SK-N-SH (cell line): ENCODE measurements around the gene OR52A1. TPM values are rescaled to one million over a fixed set of nuclear protein-coding genes. Genes with fewer than 3 reads are reported as not detected.
A peak's percentile ranks its signal among the peaks of the same experiment; 100 is the strongest.

ENCODE experiments used
- CTCF ChIA-PET: fragments of 300-600, 350-600 bp; formaldehyde crosslinking; extraction: SDS; loops from one replicate; lab custom pipeline; 2021; lab: Yijun Ruan, JAX
- POLR2A ChIA-PET: fragments of 350-600 bp; sonication (Branson Sonifier 250); formaldehyde crosslinking; extraction: SDS; loops from one replicate; lab custom pipeline; 2020; ENCODE audit warnings: antibody characterized with exemption, inconsistent platforms; lab: Yijun Ruan, JAX
- DNase-seq: peaks from one replicate; pipeline ENCODE4 v3.0.0; 2012
- H2AFZ ChIP-seq: fragments of 200-600 bp; sonication (generic); 2 replicates; pipeline ENCODE4 v1.8.1; 2016; ENCODE audit warnings: antibody characterized with exemption, mild to moderate bottlenecking, low read depth
- H3F3A ChIP-seq: fragments of 200-600 bp; sonication (generic); replicated peaks from 2 replicates; pipeline ENCODE3; 2016; ENCODE audit warnings: antibody characterized with exemption, mild to moderate bottlenecking; ENCODE audit not compliant: insufficient read depth
- H3K27ac ChIP-seq, 2 experiments: fragments of 200-500 bp in 1 of 2; fragments of 200-600 bp in 1 of 2; sonication (Bioruptor generic) in 1 of 2; sonication (generic), shearing (Covaris generic) in 1 of 2; 2 replicates each; pipeline versions ENCODE4 v1.5.1 to v1.6.1; 2014 to 2016; ENCODE audit warnings: low read depth in 2 of 2, inconsistent platforms in 1 of 2, low read length in 1 of 2, mild to moderate bottlenecking in 1 of 2, mixed read lengths in 1 of 2
- H3K27me3 ChIP-seq: fragments of 200-600 bp; sonication (generic), shearing (Covaris generic); 2 replicates; pipeline ENCODE4 v1.6.1; 2016; ENCODE audit warnings: mixed run types; ENCODE audit not compliant: insufficient read depth
- H3K36me3 ChIP-seq, 2 experiments: fragments of 200-500 bp in 1 of 2; fragments of 200-600 bp in 1 of 2; sonication (Bioruptor generic) in 1 of 2; sonication (generic) in 1 of 2; replicated peaks in 1 of 2; 2 replicates each; pipeline versions ENCODE3 to v1.5.1; 2014 to 2016; ENCODE audit warnings: low read length in 1 of 2, mild to moderate bottlenecking in 1 of 2; ENCODE audit not compliant: insufficient read depth in 2 of 2, control insufficient read depth in 1 of 2
- H3K4me1 ChIP-seq, 2 experiments: fragments of 200-500 bp in 1 of 2; fragments of 200-600 bp in 1 of 2; sonication (Bioruptor generic) in 1 of 2; sonication (generic), shearing (Covaris generic) in 1 of 2; 2 replicates each; pipeline versions ENCODE4 v1.5.1 to v1.6.1; 2014 to 2016; ENCODE audit warnings: low read depth in 1 of 2, low read length in 1 of 2, mixed run types in 1 of 2; ENCODE audit not compliant: insufficient read depth in 2 of 2, control insufficient read depth in 1 of 2
- H3K4me2 ChIP-seq: fragments of 200-600 bp; sonication (generic), shearing (Covaris generic); 2 replicates; pipeline ENCODE4 v1.6.1; 2017; ENCODE audit warnings: mixed run types
- H3K4me3 ChIP-seq, 2 experiments: fragments of 200-500 bp in 1 of 2; fragments of 200-600 bp in 1 of 2; sonication (Bioruptor generic) in 1 of 2; sonication (generic), shearing (Covaris generic) in 1 of 2; 2 replicates each; pipeline versions ENCODE4 v1.5.1 to v1.8.1; 2014 to 2016; ENCODE audit warnings: low read depth in 2 of 2, inconsistent platforms in 1 of 2, low read length in 1 of 2, mild to moderate bottlenecking in 1 of 2, mixed read lengths in 1 of 2, moderate library complexity in 1 of 2
- H3K79me2 ChIP-seq: fragments of 200-600 bp; sonication (generic); 2 replicates; pipeline ENCODE4 v1.8.1; 2017; ENCODE audit warnings: mild to moderate bottlenecking; ENCODE audit not compliant: insufficient read depth
- H3K9ac ChIP-seq: fragments of 200-600 bp; sonication (generic); 2 replicates; pipeline ENCODE4 v1.6.1; 2017; ENCODE audit warnings: mixed run types
- H3K9me2 ChIP-seq: fragments of 200-600 bp; sonication (generic); 2 replicates; pipeline ENCODE4 v1.6.1; 2017; ENCODE audit warnings: mixed run types
- H3K9me3 ChIP-seq: fragments of 200-600 bp; sonication (generic); 2 replicates; pipeline ENCODE4 v1.6.1; 2017; ENCODE audit warnings: mixed run types, mild to moderate bottlenecking, moderate library complexity
- H4K20me1 ChIP-seq: fragments of 200-600 bp; sonication (generic); 2 replicates; pipeline ENCODE4 v1.6.1; 2017; ENCODE audit warnings: mild to moderate bottlenecking, mixed run types; ENCODE audit not compliant: insufficient read depth
- ELF1 ChIP-seq: IDR thresholded peaks from 2 replicates; pipeline ENCODE4 v1.4.0; 2012
- EP300 ChIP-seq, 2 experiments: IDR thresholded peaks; 2 replicates each; pipeline versions ENCODE4 v1.4.0 to v1.6.1; 2012; ENCODE audit warnings: borderline replicate concordance in 1 of 2, low read depth in 1 of 2, low read length in 1 of 2
- FOXJ3 ChIP-seq: sonication (generic); formaldehyde crosslinking; IDR thresholded peaks from 2 replicates; pipeline ENCODE4 v1.5.1; 2020; ENCODE audit warnings: mild to moderate bottlenecking, missing genetic modification reagents
- FOXM1 ChIP-seq: IDR thresholded peaks from 2 replicates; pipeline ENCODE4 v1.4.0; 2012; ENCODE audit warnings: low read depth, mild to moderate bottlenecking
- GABPA ChIP-seq: IDR thresholded peaks from 2 replicates; pipeline ENCODE4 v1.4.0; 2012; ENCODE audit warnings: low read depth, mild to moderate bottlenecking
- GATA2 ChIP-seq: sonication (generic); formaldehyde crosslinking; IDR thresholded peaks from 2 replicates; pipeline ENCODE4 v1.5.0; 2020; ENCODE audit warnings: mild to moderate bottlenecking, missing genetic modification reagents
- JUND ChIP-seq: IDR thresholded peaks from 2 replicates; pipeline ENCODE4 v1.4.0; 2012
- MEF2A ChIP-seq: IDR thresholded peaks from 2 replicates; pipeline ENCODE4 v1.4.0; 2012; ENCODE audit warnings: low read depth, borderline replicate concordance
- NFIC ChIP-seq: IDR thresholded peaks from 2 replicates; pipeline ENCODE4 v1.4.0; 2012; ENCODE audit warnings: borderline replicate concordance
- NRF1 ChIP-seq: IDR thresholded peaks from 2 replicates; pipeline ENCODE4 v1.6.1; 2012; ENCODE audit warnings: low read depth, mild to moderate bottlenecking, low read length
- POLR2AphosphoS5 ChIP-seq: IDR thresholded peaks from 2 replicates; pipeline ENCODE4 v1.6.1; 2012; ENCODE audit warnings: low read depth, low read length
- RAD21 ChIP-seq: IDR thresholded peaks from 2 replicates; pipeline ENCODE4 v1.6.1; 2012; ENCODE audit warnings: mild to moderate bottlenecking, low read length
- RXRA ChIP-seq: IDR thresholded peaks from 2 replicates; pipeline ENCODE4 v1.4.0; 2012; ENCODE audit warnings: low read depth, mild to moderate bottlenecking, borderline replicate concordance
- SMC3 ChIP-seq: IDR thresholded peaks from 2 replicates; pipeline ENCODE4 v1.6.1; 2012; ENCODE audit warnings: low read depth, low read length, improper control_type of control experiment
- TAF1 ChIP-seq: IDR thresholded peaks from 2 replicates; pipeline ENCODE4 v1.6.1; 2012; ENCODE audit warnings: low read depth, mild to moderate bottlenecking, low read length, moderate library complexity, borderline replicate concordance
- TEAD4 ChIP-seq: IDR thresholded peaks from 2 replicates; pipeline ENCODE4 v1.4.0; 2012; ENCODE audit warnings: mild to moderate bottlenecking, borderline replicate concordance; ENCODE audit not compliant: insufficient read depth
- YY1 ChIP-seq: IDR thresholded peaks from 2 replicates; pipeline ENCODE4 v1.4.0; 2012; ENCODE audit warnings: low read depth, mild to moderate bottlenecking
- WGBS: methylation state at CpG from one replicate; pipeline ENCODE4 v1.1.6; 2017; ENCODE audit warnings: low lambda C conversion rate; 5-methylcytosine and 5-hydroxymethylcytosine counted together
- polyA plus RNA-seq, 3 experiments: library from polyadenylated mRNA; depleted of rRNA; stranded (reverse); fragments of >200 nt; gene quantifications; 2 replicates each; pipeline ENCODE4 v1.2.3, GENCODE V29; 2012
- TF ChIP-seq, protein P1 (sequence below): IDR thresholded peaks from 2 replicates; pipeline ENCODE4 v1.4.0; 2012; ENCODE audit warnings: low read depth, borderline replicate concordance
- TF ChIP-seq, protein P2 (sequence below): IDR thresholded peaks from 2 replicates; pipeline ENCODE4; 2012
- TF ChIP-seq, protein P3 (sequence below): fragments of 150-350 bp; IDR thresholded peaks from 2 replicates; pipeline ENCODE4 v1.6.1; 2016; ENCODE audit warnings: mild to moderate bottlenecking, low read depth, low read length
- TF ChIP-seq, protein P4 (sequence below): IDR thresholded peaks from 2 replicates; pipeline ENCODE4 v1.4.0; 2012; ENCODE audit warnings: low read depth, borderline replicate concordance
- TF ChIP-seq, protein P5 (sequence below): fragments of 200-600 bp; sonication (generic); IDR thresholded peaks from 2 replicates; pipeline ENCODE4 v1.6.1; 2017; ENCODE audit warnings: antibody characterized with exemption, mild to moderate bottlenecking, moderate library complexity

OR52A1 gene
- polyA plus RNA-seq, 1 of the 3 experiments (the other 2 are of a cell fraction) = not detected

DNA sequence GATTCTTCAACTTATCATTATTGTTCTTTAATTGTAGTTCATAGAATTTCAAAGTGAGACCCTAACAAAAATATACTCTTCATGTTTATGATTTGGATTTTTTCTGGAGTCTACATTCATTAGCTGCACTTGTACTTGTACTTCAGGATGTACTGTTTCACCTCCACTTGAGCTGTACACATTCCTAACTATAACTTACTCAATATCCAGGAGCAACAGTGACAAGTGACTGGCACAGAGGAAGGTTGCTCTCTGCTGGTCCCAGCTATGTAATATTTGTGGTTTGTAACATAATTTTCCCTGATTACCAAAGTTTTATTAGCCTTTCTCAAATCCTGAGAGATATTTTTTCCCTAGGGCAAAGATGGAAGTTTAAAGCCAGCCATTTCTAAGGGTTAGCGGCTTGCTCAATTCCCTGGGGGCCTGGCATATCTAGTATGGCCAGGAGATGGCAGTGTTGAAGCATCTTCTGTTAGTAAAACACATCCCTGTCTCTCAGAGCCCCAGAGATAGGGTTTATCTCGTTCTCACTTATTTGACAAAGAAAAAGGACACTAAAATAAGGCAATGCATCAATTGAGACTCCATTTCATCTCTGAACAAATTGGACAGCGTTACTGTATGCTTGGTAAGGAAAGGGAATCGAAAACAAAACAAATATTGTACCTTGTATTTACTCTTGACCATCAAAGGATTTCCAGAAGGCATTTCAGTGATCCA, 30.6 kb downstream of the OR52A1 start:
- peak overlapping the region in 1 of 2 experiments; percentile 40; a peak in 1 of 4 replicates for H3K4me3 ChIP-seq
- no peaks in the 10 kb centered on the region for H3F3A ChIP-seq
- under 1% methylated on average over 4 of the region's 4 CpGs for WGBS
- peak; percentile 22 for DNase-seq
- H3K27me3 ChIP-seq = 0 out of 2 replicates have a peak, but pooled peaks cover 4% of the 10 kb centered on the region
- H3K9me2 ChIP-seq = no peaks in the 10 kb centered on the region
- H3K4me2 ChIP-seq = no peak overlapping the region
- H4K20me1 ChIP-seq = no peaks in the 10 kb centered on the region
- no peaks in the 10 kb centered on the region for H3K9me3 ChIP-seq
- POLR2A ChIA-PET = no interaction called here
- no peaks in the 10 kb centered on the region for H3K4me1 ChIP-seq
- H3K36me3 ChIP-seq = no peaks in the 10 kb centered on the region
- no peak overlapping the region for H2AFZ ChIP-seq
- no peak overlapping the region for H3K9ac ChIP-seq
- TF ChIP-seq, protein P1, sequence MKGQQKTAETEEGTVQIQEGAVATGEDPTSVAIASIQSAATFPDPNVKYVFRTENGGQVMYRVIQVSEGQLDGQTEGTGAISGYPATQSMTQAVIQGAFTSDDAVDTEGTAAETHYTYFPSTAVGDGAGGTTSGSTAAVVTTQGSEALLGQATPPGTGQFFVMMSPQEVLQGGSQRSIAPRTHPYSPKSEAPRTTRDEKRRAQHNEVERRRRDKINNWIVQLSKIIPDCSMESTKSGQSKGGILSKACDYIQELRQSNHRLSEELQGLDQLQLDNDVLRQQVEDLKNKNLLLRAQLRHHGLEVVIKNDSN = no peak
- TF ChIP-seq, protein P2, sequence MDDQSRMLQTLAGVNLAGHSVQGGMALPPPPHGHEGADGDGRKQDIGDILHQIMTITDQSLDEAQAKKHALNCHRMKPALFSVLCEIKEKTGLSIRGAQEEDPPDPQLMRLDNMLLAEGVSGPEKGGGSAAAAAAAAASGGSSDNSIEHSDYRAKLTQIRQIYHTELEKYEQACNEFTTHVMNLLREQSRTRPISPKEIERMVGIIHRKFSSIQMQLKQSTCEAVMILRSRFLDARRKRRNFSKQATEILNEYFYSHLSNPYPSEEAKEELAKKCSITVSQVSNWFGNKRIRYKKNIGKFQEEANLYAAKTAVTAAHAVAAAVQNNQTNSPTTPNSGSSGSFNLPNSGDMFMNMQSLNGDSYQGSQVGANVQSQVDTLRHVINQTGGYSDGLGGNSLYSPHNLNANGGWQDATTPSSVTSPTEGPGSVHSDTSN = no peak
- TF ChIP-seq, protein P3, sequence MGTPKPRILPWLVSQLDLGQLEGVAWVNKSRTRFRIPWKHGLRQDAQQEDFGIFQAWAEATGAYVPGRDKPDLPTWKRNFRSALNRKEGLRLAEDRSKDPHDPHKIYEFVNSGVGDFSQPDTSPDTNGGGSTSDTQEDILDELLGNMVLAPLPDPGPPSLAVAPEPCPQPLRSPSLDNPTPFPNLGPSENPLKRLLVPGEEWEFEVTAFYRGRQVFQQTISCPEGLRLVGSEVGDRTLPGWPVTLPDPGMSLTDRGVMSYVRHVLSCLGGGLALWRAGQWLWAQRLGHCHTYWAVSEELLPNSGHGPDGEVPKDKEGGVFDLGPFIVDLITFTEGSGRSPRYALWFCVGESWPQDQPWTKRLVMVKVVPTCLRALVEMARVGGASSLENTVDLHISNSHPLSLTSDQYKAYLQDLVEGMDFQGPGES = no peak
- TF ChIP-seq GATA2 = no peak
- no peak for TF ChIP-seq RXRA
- no peak for TF ChIP-seq EP300 (IDR thresholded peaks at IDR 0.05; ENCODE audit: borderline replicate concordance in 1 of 2, low read depth in 1 of 2, low read length in 1 of 2)
- no peak for TF ChIP-seq FOXM1
- TF ChIP-seq TEAD4 = no peak
- TF ChIP-seq, protein P4, sequence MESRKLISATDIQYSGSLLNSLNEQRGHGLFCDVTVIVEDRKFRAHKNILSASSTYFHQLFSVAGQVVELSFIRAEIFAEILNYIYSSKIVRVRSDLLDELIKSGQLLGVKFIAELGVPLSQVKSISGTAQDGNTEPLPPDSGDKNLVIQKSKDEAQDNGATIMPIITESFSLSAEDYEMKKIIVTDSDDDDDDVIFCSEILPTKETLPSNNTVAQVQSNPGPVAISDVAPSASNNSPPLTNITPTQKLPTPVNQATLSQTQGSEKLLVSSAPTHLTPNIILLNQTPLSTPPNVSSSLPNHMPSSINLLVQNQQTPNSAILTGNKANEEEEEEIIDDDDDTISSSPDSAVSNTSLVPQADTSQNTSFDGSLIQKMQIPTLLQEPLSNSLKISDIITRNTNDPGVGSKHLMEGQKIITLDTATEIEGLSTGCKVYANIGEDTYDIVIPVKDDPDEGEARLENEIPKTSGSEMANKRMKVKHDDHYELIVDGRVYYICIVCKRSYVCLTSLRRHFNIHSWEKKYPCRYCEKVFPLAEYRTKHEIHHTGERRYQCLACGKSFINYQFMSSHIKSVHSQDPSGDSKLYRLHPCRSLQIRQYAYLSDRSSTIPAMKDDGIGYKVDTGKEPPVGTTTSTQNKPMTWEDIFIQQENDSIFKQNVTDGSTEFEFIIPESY = no peak
- TF ChIP-seq RAD21 = peak; percentile 67
- no peak for TF ChIP-seq TAF1
- no peak for TF ChIP-seq MEF2A
- no peak for TF ChIP-seq GABPA
- TF ChIP-seq, protein P5, sequence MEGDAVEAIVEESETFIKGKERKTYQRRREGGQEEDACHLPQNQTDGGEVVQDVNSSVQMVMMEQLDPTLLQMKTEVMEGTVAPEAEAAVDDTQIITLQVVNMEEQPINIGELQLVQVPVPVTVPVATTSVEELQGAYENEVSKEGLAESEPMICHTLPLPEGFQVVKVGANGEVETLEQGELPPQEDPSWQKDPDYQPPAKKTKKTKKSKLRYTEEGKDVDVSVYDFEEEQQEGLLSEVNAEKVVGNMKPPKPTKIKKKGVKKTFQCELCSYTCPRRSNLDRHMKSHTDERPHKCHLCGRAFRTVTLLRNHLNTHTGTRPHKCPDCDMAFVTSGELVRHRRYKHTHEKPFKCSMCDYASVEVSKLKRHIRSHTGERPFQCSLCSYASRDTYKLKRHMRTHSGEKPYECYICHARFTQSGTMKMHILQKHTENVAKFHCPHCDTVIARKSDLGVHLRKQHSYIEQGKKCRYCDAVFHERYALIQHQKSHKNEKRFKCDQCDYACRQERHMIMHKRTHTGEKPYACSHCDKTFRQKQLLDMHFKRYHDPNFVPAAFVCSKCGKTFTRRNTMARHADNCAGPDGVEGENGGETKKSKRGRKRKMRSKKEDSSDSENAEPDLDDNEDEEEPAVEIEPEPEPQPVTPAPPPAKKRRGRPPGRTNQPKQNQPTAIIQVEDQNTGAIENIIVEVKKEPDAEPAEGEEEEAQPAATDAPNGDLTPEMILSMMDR = peak; percentile 88
- TF ChIP-seq ELF1 = no peak
- TF ChIP-seq FOXJ3 (CRISPR knock-in tag) = no peak
- no peak for TF ChIP-seq POLR2AphosphoS5
- no peak for TF ChIP-seq JUND
- TF ChIP-seq YY1 = no peak
- peak; percentile 69 for TF ChIP-seq SMC3
- TF ChIP-seq NFIC = no peak
- TF ChIP-seq NRF1 = no peak
- CTCF ChIA-PET = interaction anchor here (0.7 to 2.0 kb wide), 6 partner anchors 9 to 272 kb away, joined by 3 to 8 read pairs (median 3); no protein-coding TSS in a partner anchor
- no peaks in the 10 kb centered on the region for H3K79me2 ChIP-seq
- no peak overlapping the region for H3K27ac ChIP-seq
